Measurements from ENCODE around the gene PPP1R12A. TPM values are rescaled to one million over a fixed set of nuclear protein-coding genes. Genes with fewer than 3 reads are reported as not detected.
A peak's percentile ranks its signal among the peaks of the same experiment; 100 is the strongest.

PPP1R12A gene
- total RNA-seq, 1 donor: 207 TPM

DNA sequence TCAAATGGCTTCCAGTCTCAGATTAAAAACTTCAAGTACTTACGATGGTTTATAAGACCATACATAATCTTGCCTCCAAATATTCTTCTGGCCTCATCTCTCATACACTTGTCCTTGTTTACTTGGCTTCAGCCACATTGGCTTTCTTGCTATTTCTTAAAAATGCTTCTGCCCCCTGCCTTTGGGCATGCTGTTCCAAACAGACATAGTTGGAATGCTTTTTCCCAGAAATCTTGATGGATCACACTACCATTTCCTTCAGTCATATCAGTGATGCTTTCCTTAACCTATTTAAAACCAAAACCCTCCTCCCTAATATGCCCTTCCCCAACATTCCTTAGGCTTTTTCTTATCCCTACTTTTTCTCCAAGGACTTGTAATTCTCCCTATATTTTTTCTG, 169.7 kb downstream of the PPP1R12A start:
- TF ChIP-seq, protein P1, sequence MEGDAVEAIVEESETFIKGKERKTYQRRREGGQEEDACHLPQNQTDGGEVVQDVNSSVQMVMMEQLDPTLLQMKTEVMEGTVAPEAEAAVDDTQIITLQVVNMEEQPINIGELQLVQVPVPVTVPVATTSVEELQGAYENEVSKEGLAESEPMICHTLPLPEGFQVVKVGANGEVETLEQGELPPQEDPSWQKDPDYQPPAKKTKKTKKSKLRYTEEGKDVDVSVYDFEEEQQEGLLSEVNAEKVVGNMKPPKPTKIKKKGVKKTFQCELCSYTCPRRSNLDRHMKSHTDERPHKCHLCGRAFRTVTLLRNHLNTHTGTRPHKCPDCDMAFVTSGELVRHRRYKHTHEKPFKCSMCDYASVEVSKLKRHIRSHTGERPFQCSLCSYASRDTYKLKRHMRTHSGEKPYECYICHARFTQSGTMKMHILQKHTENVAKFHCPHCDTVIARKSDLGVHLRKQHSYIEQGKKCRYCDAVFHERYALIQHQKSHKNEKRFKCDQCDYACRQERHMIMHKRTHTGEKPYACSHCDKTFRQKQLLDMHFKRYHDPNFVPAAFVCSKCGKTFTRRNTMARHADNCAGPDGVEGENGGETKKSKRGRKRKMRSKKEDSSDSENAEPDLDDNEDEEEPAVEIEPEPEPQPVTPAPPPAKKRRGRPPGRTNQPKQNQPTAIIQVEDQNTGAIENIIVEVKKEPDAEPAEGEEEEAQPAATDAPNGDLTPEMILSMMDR (IDR thresholded peaks at IDR 0.05; ENCODE audit: insufficient read depth, low read depth, low read length): no peak
- no peak for DNase-seq (ENCODE audit: low read depth)
- no peak overlapping the region for H3K4me3 ChIP-seq (ENCODE audit: low read depth, low read length)

DNA sequence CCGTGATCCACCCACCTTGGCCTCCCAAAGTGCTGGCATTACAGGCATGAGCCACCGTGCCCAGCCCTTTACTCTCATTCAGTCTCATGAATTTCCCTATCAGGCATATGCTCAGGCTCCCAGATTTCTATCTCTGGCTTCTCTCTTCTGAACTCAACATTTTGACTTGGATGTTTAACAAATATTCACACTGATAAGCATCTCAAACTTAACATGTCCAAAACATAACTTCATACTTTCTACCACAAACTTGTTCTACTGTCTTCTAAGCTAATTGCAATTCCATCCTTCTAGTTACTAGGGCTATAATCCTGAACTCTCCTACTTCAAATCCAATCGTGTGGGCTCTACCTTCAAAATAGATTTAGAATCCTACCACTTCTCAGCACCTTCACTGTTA, 170.3 kb downstream of the PPP1R12A start:
- peak; percentile 40 for DNase-seq (ENCODE audit: low read depth)
- TF ChIP-seq, protein P1 (IDR thresholded peaks at IDR 0.05; ENCODE audit: insufficient read depth, low read depth, low read length): no peak

GRCh38 chr12:79763766-79764452, 171.0 kb downstream of the PPP1R12A start:
- TF ChIP-seq, protein P1 (IDR thresholded peaks at IDR 0.05; ENCODE audit: insufficient read depth, low read depth, low read length): no peak
- no peak overlapping the region for H3K4me3 ChIP-seq (ENCODE audit: low read depth, low read length)
- DNase-seq (ENCODE audit: low read depth): no peak

More for the DNA sequence above, 170.3 kb downstream of the PPP1R12A start:
- no peak overlapping the region for H3K4me3 ChIP-seq (ENCODE audit: low read depth, low read length)

DNA sequence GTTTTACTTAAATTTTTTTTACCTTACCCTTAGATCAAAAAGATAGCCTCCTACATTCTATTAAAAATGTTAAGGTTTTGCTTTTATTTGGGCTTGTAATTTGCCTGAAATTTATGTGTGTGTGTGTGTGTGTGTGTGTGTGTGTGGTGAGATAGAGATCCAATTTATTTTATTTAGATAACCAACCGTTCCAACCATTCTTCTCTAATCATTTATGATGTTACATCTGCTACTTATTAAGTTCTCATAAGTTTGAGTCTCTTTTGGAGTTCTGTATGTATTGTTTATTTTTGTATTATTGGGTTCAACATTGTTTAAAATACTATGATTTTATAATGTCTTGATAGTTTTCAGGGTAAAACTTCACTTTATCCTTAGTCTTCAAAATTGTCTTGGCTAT, 173.6 kb downstream of the PPP1R12A start:
- no peak for DNase-seq (ENCODE audit: low read depth)
- TF ChIP-seq, protein P1 (IDR thresholded peaks at IDR 0.05; ENCODE audit: insufficient read depth, low read depth, low read length): no peak
- H3K4me3 ChIP-seq (ENCODE audit: low read depth, low read length): no peak overlapping the region

- no peak for DNase-seq (ENCODE audit: low read depth)
- TF ChIP-seq, protein P1 (IDR thresholded peaks at IDR 0.05; ENCODE audit: insufficient read depth, low read depth, low read length): no peak
Observed at GRCh38 chr12:79747274-79747673, 187.6 kb downstream of the PPP1R12A start.

DNA sequence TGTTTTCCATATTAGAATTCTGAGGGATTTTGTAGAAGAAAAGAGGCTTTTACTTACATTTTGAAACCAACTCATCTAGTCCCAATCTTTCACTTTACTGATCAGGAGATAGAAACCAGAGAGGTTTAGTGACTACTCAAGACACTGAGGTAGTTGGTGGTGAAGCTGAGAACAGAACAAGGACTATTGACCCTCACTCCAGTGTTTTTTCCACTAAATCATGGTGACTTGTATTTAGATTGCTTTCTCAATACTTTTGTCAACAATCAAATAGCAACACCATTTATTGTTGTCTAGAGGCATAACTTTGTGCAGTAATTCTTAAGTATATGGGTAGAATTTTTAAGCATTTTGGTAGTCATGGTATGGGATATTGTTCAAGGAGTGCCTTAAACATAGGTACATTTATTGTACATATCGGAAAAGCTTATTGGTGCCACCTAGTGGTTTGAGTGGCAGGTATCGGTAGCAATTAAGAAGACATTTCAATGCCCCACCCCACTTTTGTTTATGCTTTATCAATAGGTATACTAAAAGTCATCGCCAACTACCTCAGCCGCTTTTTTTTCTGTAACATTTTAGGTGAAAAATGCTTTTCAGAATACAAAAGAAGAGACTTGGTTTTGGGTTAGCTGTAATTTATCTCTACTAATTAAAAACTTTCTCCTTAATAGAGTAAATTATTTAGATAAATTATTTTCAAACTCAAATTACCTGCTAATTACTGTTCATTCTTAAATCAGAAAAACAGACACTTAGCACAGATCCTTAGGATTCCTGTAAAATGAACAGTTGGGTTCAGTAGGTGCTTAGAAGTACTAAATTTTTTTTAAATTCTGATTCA, 196.8 kb downstream of the PPP1R12A start:
- TF ChIP-seq, protein P1 (IDR thresholded peaks at IDR 0.05; ENCODE audit: insufficient read depth, low read depth, low read length): peak; percentile 60
- no peak overlapping the region for H3K4me3 ChIP-seq (ENCODE audit: low read depth, low read length)
- DNase-seq (ENCODE audit: low read depth): peak; percentile 68

More at GRCh38 chr12:79747274-79747673, 187.6 kb downstream of the PPP1R12A start:
- no peak overlapping the region for H3K4me3 ChIP-seq (ENCODE audit: low read depth, low read length)
